Adipocyte (in vitro differentiated cells): Measurements from ENCODE around the gene METRNL.
"Not testable (repeated sequence)": the region's sequence is repeated elsewhere in the genome, so short reads cannot be mapped to it uniquely, and the experiment has no call there.

Experiments
- DNase-seq: peaks from one replicate; pipeline ENCODE4 v3.0.0-alpha.2; 2015; ENCODE audit warnings: low read depth
- H3K27me3 ChIP-seq: replicated peaks from 2 replicates; pipeline ENCODE4 v1.7.0; 2013; ENCODE audit warnings: mild to moderate bottlenecking, low read length, moderate library complexity; ENCODE audit not compliant: control insufficient read depth, insufficient read depth
- H3K36me3 ChIP-seq: 2 replicates; pipeline ENCODE4 v1.7.0; 2013; ENCODE audit warnings: low read length, mild to moderate bottlenecking, moderate library complexity; ENCODE audit not compliant: control insufficient read depth, insufficient read depth, severe bottlenecking
- H3K4me1 ChIP-seq: 2 replicates; pipeline ENCODE4 v1.7.0; 2013; ENCODE audit warnings: mild to moderate bottlenecking, low read length, moderate library complexity; ENCODE audit not compliant: control insufficient read depth, insufficient read depth
- H3K4me3 ChIP-seq: 2 replicates; pipeline ENCODE4 v1.7.0; 2013; ENCODE audit warnings: mild to moderate bottlenecking, low read length, moderate library complexity
- H3K9ac ChIP-seq: 2 replicates; pipeline ENCODE4 v1.7.0; 2013; ENCODE audit warnings: mild to moderate bottlenecking, low read length, moderate library complexity
- H3K9me3 ChIP-seq: 2 replicates; pipeline ENCODE4 v1.7.0; 2013; ENCODE audit warnings: mild to moderate bottlenecking, low read length, moderate library complexity; ENCODE audit not compliant: control insufficient read depth

Gene METRNL

GRCh38 chr17:83115832-83116231, 36.4 kb downstream of the METRNL start:
- Histone ChIP-seq H3K9me3 (no peaks in the 10 kb centered on the region), H3K36me3 (no peaks in the 10 kb centered on the region), H3K4me3 (no peak overlapping the region), H3K27me3 (no peaks in the 10 kb centered on the region), H3K4me1 (peaks cover 7% of the 10 kb centered on the region), H3K9ac (no peak overlapping the region)
- no peak for DNase-seq

DNA sequence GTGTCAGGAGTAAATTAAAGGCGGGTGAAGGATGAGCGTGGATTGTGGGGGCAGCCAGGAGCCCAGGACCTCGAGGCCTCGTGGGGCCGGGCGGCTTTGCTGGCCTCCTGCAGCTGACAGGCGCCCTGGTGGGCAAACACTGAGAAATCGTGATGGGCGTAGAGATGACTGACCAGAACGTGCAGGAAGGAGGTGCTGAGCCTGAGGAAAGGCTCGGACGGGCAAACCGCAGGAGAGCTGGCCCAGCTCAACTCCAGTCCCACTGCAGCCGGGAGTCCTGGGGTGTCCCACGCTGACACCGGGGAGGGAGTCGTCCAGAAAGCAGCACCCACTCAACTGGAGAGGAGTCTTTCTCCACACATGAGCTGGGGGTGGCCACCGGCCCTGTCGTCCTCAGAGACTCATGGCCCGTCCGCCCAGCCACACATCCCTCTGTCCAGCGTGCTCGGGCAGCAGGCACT, 36.9 kb downstream of the METRNL start:
- Histone ChIP-seq H3K27me3 (no peaks in the 10 kb centered on the region), H3K36me3 (no peaks in the 10 kb centered on the region), H3K9ac (no peak overlapping the region), H3K4me1 (peaks cover 2% of the 10 kb centered on the region), H3K4me3 (no peak overlapping the region), H3K9me3 (no peaks in the 10 kb centered on the region)
- DNase-seq = no peak

- Histone ChIP-seq H3K4me1 (no peaks in the 10 kb centered on the region), H3K4me3 (no peak overlapping the region), H3K9me3 (no peaks in the 10 kb centered on the region), H3K27me3 (no peaks in the 10 kb centered on the region), H3K36me3 (no peaks in the 10 kb centered on the region), H3K9ac (no peak overlapping the region)
- no peak for DNase-seq
Measured at GRCh38 chr17:83116783-83117555, 37.6 kb downstream of the METRNL start.

DNA sequence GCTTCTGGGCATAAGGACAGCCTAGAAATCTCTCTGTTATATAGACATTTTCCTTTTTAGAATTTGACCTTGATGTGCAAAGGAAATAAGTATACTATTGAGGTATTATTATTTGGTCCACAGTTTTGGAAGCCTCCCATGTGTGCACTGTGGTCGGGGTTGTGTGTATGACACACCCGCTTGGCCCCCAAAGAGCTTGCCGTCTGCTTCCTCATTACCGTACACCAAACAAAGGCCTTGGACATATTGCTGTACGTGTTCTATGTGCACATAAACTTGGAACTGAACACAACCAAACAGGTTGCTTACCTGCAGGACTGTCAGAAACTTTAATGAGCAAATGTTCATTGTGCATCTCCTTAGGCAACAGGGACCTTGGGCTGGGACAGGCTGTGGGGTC, 38.2 kb downstream of the METRNL start:
- H3K36me3 ChIP-seq = no peaks in the 10 kb centered on the region
- no peak overlapping the region for H3K4me3 ChIP-seq
- H3K9me3 ChIP-seq = no peaks in the 10 kb centered on the region
- no peaks in the 10 kb centered on the region for H3K4me1 ChIP-seq
- no peaks in the 10 kb centered on the region for H3K27me3 ChIP-seq
- H3K9ac ChIP-seq = no peak overlapping the region
- DNase-seq = no peak

DNA sequence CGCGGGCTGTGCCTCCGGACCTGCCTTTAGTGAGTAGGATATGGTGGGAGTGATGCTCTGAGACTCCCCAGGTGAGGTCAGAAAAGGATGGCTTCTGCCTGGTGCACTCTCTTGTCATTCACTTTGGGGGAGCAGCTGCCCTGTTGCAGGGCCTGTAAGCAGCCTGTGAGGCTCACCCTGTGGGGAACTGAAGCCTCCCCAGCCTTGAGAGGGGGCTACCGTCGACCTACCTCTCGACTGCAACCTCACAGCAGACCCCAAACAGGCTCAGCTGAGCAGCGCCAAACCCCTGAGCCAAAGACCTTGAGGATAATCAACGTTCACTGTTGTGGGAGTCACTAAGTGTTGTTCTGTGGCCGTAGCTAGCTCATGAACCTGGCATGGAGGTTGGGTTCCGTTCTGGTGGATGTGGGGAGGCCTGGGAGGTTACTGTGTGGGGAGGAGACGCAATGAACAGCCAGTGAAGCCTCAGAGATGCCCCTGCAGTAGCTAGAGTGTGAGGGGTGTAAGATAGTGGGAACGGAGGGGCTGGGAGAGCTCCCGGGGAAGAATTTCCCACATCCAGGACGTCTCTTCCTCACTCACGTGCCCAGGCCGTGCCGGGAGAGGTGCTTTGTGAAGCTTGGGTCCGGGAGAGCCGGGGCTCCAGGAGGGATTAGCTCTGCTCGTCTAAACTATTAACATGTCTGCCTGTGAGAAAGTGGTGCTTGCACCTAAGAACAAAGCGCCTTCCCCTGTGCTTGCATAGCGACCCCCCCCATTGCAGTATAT, 38.8 kb downstream of the METRNL start:
- no peak overlapping the region for H3K4me3 ChIP-seq
- no peaks in the 10 kb centered on the region for H3K36me3 ChIP-seq
- DNase-seq = no peak
- H3K27me3 ChIP-seq = no peaks in the 10 kb centered on the region
- no peaks in the 10 kb centered on the region for H3K9me3 ChIP-seq
- H3K9ac ChIP-seq = no peak overlapping the region
- no peaks in the 10 kb centered on the region for H3K4me1 ChIP-seq

DNA sequence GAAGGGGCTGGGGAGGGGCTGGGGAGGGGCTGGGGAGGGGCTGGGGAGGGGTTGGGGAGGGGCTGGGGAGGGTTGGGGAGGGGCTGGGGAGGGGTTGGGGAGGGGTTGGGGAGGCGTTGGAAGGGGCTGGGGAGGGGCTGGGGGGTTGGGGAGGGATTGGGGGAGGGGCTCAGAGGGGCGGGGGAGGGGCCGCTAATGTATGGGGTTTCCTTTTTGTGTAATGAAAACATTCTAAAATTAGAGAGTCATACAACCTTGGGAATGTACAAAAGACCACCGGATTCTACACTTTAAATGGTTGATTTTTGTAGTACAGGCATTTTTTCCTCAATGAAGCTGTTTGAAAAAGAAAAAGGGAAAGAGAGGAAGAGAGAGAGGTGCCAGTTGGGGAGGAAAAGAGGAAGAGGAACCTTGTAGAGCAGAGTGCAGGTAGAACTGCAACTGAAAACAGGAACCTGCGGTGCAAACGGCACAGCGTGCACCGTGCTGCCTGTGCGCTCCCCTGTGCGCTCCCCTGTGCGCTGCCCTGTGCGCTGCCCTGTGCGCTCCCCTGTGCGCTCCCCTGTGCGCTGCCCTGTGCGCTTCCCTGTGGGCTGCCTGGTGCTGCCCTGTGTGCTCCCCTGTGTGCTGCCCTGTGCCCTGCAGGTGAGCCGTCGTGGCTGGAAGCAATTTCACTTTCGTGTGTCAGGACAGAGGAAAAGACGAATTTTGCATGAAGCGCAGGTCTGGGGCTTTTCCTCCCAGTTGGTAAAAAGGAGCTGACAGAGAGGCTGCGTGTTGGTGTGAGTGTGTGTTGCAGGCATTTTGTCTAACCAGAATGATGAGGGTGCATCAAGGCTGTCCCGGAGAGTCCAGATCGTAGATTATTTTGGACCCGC, 40.8 kb downstream of the METRNL start:
- H3K9me3 ChIP-seq = no peaks in the 10 kb centered on the region
- H3K27me3 ChIP-seq = no peaks in the 10 kb centered on the region
- H3K36me3 ChIP-seq = no peaks in the 10 kb centered on the region
- H3K4me1 ChIP-seq = peaks cover 2% of the 10 kb centered on the region
- DNase-seq = no peak
- no peak overlapping the region for H3K9ac ChIP-seq
- H3K4me3 ChIP-seq = no peak overlapping the region

DNA sequence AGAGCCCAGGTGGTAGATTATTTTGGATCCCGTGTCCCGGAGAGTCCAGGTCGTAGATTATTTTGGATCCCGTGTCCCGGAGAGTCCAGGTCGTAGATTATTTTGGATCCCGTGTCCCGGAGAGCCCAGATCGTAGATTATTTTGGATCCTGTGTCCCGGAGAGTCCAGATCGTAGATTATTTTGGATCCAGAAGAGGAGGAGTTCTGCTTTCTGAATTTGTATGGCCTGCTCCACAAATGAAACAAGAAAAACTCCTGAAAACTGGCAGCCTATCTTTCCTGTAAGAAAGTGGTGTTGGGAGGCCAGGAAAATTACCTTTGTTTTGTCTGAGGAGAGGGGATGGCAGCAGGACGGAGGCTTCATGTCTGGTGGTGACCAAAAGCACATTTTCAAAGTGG, 42.1 kb downstream of the METRNL start:
- not testable (repeated sequence) for H3K36me3 ChIP-seq, DNase-seq, H3K9ac ChIP-seq, H3K27me3 ChIP-seq, H3K9me3 ChIP-seq
- H3K4me1 ChIP-seq = peaks cover 11% of the 10 kb centered on the region
- H3K4me3 ChIP-seq = peak overlapping the region; percentile 26

- DNase-seq = no peak
- no peaks in the 10 kb centered on the region for H3K27me3 ChIP-seq
- peaks cover 11% of the 10 kb centered on the region for H3K4me1 ChIP-seq
- no peak overlapping the region for H3K9ac ChIP-seq
- H3K36me3 ChIP-seq = no peaks in the 10 kb centered on the region
- peak overlapping the region; percentile 26 for H3K4me3 ChIP-seq
- H3K9me3 ChIP-seq = no peaks in the 10 kb centered on the region
Measured at GRCh38 chr17:83121921-83122820, 42.8 kb downstream of the METRNL start.

DNA sequence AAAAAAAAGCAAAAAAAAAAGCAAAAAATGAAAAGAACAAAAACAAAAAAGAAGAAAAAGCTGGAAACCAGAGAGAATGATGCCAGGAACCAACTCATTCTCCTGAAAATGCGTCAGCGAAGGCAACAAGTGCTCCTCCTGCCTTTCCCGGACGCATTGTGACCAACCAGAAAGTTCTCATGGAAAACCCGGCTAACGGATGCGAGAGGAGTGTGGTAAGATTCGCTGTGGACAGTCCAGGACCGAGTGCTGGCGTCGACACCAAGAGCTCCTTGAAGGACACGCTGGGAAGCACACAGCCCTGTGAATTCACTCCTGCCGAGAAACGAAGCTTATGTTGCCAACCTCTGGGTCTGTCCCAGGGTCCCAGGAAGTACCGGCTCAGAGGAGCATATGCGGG, 43.4 kb downstream of the METRNL start:
- H3K36me3 ChIP-seq = no peaks in the 10 kb centered on the region
- peaks cover 11% of the 10 kb centered on the region for H3K4me1 ChIP-seq
- H3K27me3 ChIP-seq = no peaks in the 10 kb centered on the region
- no peak overlapping the region for H3K9ac ChIP-seq
- no peaks in the 10 kb centered on the region for H3K9me3 ChIP-seq
- H3K4me3 ChIP-seq = no peak overlapping the region
- DNase-seq = no peak

- H3K4me3 ChIP-seq = no peak overlapping the region
- peaks cover 11% of the 10 kb centered on the region for H3K4me1 ChIP-seq
Measured at GRCh38 chr17:83123896-83124801, 44.7 kb downstream of the METRNL start.

More at GRCh38 chr17:83123896-83124801, 44.7 kb downstream of the METRNL start:
- Histone ChIP-seq H3K27me3 (no peaks in the 10 kb centered on the region), H3K9ac (no peak overlapping the region), H3K36me3 (no peaks in the 10 kb centered on the region), H3K9me3 (no peaks in the 10 kb centered on the region)
- no peak for DNase-seq
